Sigmoid colon (tissue), 4 donors: Measurements from ENCODE around the gene MRPL23.

ENCODE experiments used
- CTCF ChIP-seq, 4 experiments: fragments of 450-650 bp in 3 of 4; fragments of 200-600 bp in 1 of 4; IDR thresholded peaks; one replicate each; pipeline ENCODE4 v1.5.1; 2016 to 2019; ENCODE audit warnings: antibody characterized with exemption in 4 of 4, mild to moderate bottlenecking in 3 of 4, moderate library complexity in 2 of 4
- POLR2AphosphoS5 ChIP-seq, 4 donors: sonication (generic); formaldehyde crosslinking; IDR thresholded peaks; one replicate each; pipeline ENCODE4 v1.6.1; 2017; ENCODE audit warnings: antibody characterized with exemption in 4 of 4

DNA sequence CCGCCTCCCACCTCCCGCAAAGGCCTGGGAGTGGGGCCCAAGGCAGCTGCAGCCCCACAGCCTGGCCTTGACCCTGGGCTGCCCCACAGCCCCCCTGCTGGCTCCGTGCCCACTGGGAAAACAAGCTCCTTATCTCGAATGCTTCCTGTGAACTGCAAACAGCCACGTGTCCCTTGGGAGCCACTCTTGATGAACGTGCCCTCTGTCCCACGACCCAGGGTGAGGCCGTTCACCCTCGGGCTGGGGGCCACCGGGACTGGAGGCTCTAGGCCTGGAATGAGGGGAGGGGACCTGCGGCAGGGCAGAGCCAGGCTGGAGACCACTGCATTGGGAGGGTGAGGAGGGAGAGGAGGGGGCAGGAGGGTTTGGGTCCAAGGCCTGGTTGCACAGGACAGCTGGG, 41.0 kb downstream of the MRPL23 start:
- no peak for TF ChIP-seq CTCF (IDR thresholded peaks at IDR 0.05)
- TF ChIP-seq POLR2AphosphoS5 (IDR thresholded peaks at IDR 0.05) = no peak
